ENCODE data around the gene TBL2.
"Not testable (repeated sequence)": the region's sequence is repeated elsewhere in the genome, so short reads cannot be mapped to it uniquely, and the experiment has no call there.

The TBL2 gene

DNA sequence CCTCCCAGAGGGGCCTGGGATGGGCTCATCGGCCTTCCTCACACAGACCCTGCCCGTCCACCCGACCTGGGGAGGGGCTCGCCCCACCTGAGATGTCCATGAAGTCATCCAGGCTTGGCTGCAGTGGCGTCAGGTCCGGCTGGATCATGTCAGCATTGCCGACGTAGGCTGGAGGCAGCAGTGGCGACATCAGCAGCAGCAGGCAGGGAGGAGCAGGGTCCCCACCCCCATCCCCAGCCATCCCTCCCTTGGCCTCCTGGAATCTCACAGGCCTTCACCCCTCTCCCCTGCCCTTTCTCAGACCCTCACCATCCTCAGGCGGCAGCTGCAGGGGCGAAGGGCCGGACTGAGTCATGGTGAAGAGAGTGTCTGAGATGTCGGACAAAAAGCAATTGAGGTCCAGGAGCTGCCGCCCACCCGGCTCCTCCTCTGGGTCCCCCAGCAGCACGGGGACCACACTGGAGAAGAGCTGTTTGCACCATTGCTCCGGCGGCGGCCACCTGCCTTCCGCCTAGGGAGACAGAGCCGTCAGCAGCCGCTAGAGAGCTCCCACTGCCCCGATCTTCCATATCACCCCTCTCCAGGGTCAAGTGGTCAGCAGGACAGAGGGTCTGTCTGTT lies 27.3 kb upstream of the TBL2 start:
- no peak for DNase-seq

DNA sequence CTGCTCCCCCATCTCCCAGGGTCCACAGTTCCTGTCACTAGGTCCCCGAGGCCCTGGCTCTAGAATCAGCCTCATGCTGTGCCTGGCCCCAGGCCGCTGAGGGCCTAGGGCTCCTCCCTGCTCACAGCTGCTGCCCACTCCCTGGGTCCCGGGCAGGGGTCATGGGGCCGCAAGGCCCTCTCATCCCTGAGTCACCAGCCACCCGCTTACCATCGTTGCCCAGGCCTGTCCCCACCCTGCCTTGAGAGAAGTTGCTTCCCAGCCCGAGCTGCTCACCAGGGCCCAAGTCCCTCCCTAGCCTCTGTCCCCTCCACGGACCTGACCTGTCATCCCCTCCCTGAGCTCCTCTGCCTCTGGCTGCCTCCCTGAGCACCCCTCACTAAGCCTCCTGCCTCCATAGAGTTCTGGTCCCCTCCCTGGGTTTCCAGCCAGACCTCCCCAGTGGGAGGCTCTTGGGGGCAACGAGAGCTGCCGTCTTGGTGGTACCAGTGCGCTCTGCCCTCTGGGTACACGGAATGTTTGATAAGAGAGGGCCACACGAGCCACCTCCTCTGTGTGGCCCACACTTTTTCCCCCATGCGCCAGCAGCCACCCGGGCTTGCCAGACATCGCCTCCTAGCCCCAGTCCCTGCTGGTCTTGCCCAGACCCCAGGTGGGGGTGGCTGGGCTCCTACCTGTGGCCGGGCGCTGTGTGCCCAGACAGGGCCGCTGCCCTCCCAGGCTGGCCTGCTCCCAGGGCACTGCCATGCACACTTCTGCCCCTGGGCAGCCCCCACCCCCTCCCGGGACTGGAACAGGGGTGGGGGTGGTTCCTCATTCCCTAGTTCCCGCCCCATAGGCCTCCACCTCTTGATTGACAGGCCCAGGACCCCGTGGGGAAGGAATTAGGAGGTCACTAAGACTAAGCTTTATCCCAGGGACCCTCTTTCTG lies 24.6 kb upstream of the TBL2 start:
- no peak for DNase-seq

DNA sequence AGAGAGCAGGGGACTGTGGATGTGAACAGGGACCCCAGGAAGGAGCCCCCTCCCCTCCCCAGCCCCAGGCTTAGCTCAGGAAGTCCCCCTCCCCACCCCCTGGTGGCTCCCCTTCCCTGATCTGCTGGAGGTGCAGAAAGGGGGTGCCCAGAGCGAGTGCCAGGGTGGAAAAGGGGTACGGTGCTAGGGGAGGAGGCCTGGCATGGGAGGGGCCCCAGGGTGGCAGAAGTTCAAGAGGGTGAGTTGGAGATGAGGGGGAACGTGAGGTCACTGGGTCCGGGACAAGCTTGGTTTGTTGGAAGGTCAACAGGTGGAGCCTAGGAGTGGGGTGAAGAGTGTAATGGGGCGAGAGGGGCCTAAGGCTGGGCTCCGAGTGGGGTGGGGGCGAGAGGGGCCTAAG lies 21.5 kb upstream of the TBL2 start:
- DNase-seq, result no peak

DNA sequence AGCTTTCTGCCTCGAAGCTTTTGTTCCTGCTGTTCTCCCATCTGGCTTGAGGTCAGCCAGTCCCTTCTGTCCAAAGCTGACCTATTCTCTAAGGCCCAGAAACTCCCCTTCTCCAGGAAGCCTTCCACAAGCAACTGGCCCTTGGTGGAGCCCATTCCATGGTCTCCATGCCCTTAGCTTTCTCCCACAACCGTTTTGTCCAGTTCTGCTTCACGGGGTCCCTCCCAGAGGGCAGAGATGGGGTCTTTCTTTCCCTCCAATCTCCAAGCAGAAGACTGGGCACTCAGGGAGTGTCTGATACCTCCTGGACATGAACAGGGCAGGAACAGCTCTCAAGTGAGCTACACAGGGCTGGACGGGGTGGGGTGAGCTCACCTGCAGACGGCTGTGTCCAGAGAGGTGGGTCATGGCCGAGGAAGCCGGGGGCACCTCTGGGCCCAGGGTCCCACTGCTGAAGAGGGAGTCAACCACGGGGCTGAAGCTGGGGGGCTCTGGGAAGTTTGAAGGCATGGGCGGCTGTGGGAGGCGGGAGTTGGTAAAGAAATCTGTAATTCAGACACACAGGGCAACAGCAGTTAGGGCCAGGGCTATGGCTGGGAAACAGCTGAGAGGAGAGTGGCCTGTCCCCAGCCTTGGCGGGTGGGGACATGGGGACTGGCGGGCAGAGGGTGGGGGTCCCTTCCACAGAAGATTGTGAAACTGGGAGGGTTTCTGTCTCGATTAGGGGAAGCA lies 20.9 kb upstream of the TBL2 start:
- no peak for DNase-seq

DNA sequence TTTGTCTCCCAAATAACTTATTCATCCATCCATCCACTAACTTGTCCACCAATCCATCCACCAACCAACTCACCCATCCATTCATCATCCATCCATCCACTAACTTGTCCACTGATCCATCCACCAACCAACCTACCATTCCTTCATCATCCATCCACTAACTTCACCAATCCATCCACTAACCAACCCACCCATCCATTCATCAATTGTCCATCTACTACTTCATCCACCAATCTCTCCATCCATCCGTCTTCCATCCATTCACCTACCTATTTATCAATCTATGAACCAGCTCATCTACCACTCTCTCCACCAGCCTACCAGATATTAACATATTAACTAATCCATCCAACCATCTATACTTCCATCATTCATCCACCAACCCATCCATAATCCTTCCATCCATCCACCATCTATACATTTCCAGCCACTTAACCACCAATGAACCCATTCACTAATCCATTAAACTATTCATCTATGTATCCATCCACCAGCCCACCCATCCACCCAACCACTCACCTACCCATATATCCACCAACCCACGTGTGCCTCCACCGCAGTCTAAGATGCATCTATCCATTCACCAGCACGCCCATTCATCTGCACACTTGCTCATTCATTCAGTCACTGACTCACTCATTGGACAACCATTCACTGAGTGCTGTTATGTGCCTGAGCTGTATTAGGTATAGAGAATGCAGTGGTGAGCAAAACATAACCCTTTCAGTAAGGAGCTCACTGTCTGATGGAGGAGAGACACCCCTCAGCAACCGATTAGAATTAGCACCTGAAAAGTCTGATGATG lies 19.8 kb upstream of the TBL2 start:
- DNase-seq, result no peak

DNA sequence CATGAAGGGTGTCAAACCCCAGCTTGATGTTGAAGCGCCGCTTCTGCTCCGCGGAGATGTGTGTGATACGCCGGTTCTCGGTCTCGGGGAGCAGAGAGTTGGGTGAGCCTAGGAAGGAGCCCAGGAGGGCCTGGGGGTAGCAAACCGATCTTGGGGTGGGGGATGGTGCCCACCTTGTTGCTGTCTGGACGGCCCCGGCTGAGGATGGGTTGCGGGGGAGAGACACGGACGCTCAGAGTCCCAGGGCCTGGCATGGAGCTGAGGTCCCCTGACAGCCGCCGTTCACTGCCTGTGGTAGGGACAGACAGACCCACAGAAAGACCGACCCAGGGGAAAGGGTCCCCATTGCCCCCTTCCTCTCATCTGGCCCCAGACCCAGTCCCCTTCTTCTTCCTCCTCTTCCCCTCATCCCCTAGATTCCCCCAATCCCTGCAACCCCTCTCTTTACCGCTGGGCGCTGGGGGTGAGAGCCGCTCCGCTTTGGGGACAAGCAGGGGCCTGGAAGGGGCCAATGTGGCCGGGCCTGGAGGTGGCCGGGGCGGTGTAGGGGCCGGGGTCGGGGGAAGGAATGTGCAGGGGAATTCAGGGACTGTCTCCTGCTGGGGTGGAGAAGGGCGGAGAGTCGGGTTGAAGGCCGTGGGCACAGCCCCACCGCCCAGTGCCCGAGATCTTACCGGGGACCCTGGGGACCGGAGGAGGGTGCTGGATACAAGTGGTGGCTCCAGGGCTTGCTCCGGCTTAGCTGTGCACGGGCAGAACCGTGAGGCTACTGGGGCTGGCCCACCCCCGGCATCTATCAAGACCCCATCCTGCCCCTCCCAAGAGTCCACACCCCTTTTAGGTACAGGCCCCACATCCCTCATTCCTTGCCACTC lies 18.0 kb upstream of the TBL2 start:
- DNase-seq, result no peak

DNA sequence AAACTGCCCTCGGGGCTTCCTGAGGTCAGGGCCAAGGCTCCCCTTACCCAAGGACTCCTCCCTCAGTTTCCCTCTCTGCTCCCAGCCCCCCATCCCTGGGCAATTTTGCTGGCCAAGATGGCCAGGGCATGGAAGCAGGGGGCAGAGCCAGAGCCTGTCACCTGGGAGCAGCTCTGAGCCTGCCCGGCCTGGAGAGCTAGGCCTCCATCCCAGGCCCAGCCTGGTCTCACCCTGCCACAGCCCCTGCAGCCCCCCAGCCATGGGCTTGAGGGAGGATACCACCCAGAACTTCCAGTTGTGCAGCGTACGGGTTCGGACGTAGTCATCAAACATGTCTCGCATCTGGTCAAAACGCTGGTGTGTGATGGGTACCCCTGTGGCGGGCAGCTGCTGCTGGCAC lies 17.0 kb upstream of the TBL2 start:
- DNase-seq, result no peak

DNA sequence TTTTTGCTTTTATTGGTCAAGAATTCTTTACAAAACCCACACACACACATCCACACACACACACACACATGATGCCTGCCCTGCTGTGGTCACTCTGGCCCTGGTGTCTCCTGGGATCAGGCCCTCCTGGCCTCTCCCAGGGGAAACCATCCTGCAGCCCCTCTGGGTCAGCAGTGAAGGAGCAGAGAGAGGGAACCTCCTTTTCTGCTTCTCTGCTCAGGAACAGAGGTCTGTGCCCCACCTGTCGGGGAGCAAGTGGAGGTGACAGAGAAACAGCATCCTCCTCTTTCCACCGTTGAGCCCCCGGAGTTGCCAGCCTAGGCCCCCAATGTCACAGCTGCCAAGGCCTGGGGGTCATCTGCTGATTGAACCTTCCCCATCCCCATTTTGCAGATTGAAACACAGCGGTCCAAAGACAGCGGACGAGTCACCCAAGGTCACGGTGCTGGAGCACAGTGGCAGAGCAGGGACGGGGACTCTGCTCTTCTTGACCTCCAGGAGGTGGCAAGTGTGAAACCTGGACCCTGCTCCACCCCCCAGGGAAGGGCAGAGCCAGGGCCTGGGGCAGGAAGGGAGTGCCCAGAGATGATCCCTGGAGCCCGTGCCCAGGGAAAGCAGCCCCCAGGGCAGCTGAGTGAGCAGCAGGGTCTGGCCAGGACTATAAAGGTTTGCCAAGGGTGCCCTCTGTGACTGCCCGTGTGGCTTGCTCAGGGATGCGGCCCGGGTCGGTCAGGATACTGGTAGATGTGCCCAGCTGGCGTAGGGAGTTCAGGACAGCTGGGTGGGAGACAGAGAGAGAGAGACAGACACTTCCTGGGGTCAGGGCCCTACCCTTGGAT lies 15.0 kb upstream of the TBL2 start:
- DNase-seq, result no peak

DNA sequence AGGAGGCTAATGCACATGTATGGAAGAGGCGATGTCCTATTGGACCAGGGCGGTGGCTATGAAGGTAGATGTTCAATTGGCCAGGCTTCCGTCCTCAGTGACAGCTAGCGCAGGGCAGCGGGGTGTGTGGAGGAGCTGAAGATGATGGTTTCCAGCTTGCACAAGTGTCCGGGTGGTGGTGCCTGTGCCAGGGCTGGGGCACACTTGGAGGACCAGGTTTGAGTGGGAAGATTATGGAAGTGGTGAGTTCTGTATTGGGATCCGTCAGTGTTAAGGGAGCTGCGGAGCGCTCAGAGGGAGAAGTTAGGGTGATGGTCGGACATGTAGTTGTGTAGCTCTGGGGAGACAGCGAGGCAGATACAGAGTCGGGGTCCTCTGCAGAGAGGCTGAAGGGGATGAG lies 8.5 kb upstream of the TBL2 start:
- DNase-seq, result no peak

DNA sequence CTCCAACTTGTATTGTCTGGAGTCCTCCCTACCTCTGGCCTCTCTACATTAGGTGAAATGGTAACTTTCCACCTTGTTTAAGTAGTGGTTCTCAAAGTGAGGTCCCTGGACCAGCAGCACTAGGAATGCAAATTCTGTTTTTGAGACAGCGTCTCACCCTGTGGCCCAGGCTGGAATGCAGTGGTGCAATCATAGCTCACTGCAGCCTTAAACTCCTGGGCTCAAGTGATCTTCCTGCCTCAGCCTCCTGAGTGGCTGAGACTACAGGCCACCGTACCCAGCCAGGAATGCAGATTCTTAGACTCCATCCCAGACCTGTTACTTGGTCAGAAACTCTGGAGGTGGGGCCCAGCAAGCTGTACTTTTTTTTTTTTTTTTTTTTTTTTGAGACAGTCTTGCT lies 6.8 kb upstream of the TBL2 start:
- DNase-seq, result no peak

DNA sequence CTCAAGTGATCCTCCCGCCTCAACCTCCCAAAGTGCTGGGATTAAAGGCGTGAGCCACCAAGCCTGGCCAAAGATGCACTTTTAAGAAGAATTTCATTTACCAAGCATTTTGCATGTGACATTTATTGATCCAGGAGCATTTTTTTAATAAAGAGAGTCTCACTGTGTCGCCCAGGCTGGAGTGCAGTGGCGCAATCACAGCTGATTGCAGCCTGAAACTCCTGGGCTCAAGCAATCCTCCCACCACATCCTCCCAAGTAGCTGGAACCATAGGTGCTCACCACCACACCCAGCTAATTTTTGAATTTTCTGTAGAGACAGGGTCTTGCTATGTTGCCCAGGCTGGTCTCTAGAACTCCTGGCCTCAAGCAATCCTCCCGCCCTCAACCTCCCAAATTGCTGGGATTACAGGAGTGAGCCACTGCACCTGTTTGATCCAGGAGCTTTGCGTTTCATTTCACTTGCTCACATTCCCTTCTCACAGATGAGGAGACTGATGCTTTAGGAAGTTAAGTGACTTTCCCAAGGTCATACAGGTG lies 4.4 kb upstream of the TBL2 start:
- DNase-seq, result no peak

DNA sequence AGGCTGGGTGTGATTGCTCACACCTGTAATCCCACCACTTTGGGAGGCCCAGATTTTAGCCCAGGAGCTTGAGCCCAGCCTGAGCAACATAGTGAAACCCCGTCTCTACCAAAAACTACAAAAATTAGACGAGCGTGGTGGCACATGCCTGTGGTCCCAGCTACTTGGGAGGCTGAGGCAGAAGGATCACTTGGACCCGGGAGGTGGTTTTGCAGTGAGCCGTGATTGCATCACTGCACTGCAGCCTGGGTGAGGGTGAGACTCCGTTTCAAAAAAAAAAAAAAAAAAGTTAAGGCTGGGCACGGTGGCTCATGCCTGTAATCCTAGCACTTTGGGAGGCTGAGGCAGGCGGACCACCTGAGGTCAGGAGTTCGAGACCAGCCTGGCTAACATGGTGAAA lies 2.6 kb upstream of the TBL2 start:
- DNase-seq, result not testable (repeated sequence)

DNA sequence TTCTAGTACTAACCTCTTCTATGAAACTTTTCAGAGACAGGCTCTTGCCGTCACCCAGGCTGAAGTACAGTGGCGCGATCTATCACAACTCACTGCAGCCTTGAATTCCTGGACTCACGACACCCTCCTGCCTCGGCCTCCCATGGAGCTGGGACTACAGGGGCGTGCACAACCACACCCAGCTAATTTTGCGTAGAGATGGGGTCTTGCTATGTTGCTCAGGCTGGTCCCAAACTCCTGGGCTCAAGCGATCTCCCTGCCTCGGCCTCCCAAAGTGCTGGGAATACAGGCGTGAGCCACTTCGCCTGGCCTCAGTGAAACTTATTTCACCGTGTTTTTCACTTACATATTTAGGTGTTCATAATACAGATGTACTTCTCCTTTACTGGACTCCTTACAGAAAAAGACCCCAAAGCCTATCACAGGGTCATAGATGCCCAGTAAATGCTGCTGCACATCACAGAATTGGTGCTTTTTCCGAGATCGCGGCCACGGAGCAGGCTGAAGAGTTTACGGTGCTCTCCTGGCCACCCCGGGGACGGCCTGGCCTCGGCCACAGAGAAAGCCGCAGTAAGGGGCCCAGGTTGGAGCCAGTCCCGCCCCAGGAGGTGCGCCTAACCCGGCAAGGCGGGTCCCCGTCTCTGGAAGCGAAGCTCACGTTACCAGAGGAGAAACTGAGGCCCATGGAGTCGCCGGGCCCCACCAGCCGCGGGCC lies 595 bp downstream of the TBL2 start:
- DNase-seq, result no peak

DNA sequence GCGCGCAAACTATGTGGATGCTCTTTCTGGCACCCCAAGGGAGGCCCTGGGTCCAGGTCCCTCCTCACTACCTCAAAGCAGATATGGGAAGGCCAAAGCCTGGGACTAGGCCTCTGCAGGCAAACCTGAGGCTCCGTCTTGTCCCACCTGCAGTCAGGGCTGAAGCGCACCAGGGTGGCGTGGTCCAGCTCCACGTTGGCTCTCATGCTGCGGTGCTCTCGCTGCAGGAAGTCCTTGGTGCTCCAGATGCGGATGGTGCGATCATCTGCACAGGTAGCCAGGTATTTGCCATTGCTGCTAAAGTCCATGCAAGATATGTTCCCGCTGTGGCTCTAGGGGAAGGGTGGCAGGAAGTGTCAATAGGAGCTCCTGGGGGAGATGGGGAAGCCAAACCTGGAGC lies 4.6 kb downstream of the TBL2 start:
- DNase-seq, result no peak

DNA sequence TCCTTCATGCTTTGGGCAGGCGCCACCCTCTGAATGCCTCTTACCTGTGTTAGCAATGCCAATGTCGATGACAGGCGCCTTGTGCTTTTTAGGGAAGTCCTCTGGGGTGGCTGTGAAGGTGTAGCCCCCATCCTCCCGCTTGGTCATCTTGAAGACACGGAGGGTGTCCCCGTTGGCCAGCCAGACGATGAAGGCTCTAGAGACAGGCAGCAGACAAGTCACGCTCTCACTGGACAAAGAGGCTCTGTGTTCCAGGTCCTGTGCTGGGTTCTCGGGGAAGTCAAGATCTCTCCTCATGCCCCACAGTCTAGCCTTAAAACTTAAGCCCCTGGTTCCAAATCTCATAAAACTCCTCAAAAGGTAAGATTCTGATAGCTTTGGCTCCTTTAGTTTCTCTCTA lies 5.1 kb downstream of the TBL2 start:
- no peak for DNase-seq

DNA sequence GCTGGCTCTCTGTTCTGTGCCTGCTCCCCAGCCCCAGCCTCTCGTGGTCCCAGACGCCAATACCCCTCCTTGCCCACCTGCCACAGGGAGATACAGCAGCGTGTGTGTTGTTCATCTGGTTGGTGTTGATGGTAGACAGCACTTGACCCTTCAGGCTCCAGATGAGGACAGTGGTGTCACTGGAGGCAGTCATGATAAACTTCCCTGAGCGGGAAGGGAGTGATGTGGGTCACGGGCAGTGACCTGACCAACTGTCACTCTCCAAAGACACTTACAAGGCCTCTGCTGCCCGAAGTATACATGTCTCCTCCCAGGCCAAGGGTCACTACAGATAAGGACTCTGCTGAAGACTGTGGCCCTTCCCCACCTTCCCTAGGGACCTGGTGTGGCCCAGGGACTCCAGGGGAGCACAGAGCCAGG lies 5.6 kb downstream of the TBL2 start:
- DNase-seq, result no peak

DNA sequence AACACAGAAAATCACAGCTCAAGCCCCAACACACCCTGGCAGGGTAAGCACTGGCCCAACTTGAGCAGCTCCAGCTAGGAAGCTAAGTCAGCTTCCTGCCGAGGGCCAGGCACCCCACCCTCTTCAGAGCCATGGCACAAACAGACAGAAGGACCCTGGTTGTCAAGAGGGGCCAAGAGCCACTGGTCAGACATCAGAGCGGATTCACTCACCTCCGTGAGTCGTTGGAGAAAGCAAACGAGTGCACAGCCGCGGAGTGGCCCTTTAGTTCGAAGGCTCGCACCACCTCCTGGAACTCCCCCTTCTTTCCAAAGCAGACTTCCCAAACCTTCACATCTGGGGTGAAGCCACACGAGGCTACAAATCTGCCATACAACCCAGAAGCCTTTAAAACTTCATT lies 7.4 kb downstream of the TBL2 start:
- no peak for DNase-seq

DNA sequence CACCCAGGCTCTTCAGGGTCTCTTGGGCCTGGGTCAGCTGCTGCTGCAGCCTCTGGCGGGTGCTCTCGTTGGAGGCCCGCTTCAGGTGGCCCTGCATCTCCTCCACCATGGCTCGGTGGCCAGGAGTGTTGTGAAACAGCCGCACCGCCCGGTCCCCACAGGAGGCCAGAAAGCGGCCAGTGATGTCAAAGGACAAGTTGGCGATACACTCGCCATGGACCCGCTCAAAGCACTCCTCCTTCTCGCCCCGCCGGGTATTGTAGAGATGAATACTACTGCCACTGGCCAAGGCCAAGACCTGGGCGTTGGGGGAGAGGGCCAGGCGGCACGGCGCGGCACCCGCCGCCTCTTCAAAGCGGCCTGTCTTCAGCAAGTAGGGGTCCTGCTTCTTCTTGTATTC lies 7.9 kb downstream of the TBL2 start:
- DNase-seq, result no peak

DNA sequence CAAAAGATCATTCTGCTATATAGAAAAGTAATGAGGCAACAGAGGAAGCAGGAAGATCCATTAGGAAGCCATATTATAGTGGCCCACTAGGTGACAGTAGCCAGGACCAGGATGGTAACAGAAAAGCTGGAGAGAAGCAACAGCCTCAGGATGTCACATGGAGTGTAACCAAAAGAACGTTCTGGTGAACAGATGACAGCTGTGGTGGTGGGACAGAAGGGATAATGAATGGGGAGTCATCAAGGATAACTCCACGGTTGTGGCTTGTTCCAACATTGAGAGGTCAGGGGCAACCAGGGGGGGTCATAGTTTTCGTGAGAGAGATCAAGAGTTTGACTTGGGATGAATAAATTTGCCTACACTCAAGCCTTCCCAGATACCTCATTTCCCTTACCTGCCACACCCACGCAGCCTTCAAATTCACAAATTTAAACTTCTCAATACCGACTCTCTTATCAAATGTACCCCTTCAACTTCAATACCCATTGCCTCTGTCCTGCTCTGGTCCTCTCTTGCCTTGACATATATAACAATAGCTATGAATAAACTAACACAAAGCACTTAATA lies 9.3 kb downstream of the TBL2 start:
- DNase-seq, result no peak

Data from NCI-H187 treated with DMSO at 0.1 percent for 48 hours (cell line).